ENCODE measurements around the gene PHYHD1.
"Not testable (repeated sequence)": the region's sequence is repeated elsewhere in the genome, so short reads cannot be mapped to it uniquely, and the experiment has no call there.

The PHYHD1 gene

GRCh38 chr9:128927731-128928411 is 7.1 kb downstream of the PHYHD1 start:
- DNase-seq = peak; percentile 76

- DNase-seq = no peak
Observed at GRCh38 chr9:128928624-128929023, 7.8 kb downstream of the PHYHD1 start.

GRCh38 chr9:128929560-128929959 is 8.8 kb downstream of the PHYHD1 start:
- no peak for DNase-seq

- no peak for DNase-seq
Observed at GRCh38 chr9:128933731-128934130, 12.9 kb downstream of the PHYHD1 start.

GRCh38 chr9:128936171-128936865 is 15.5 kb downstream of the PHYHD1 start:
- DNase-seq = no peak

- no peak for DNase-seq
Observed at GRCh38 chr9:128937310-128938165, 16.8 kb downstream of the PHYHD1 start.

GRCh38 chr9:128940271-128940921 is 19.6 kb downstream of the PHYHD1 start:
- DNase-seq = no peak

GRCh38 chr9:128940946-128941755 is 20.4 kb downstream of the PHYHD1 start:
- no peak for DNase-seq

GRCh38 chr9:128943832-128944620 is 23.2 kb downstream of the PHYHD1 start:
- DNase-seq = no peak

GRCh38 chr9:128944966-128945365 is 24.2 kb downstream of the PHYHD1 start:
- DNase-seq = not testable (repeated sequence)

GRCh38 chr9:128945798-128946501 is 25.2 kb downstream of the PHYHD1 start:
- no peak for DNase-seq

GRCh38 chr9:128946571-128947276 is 25.9 kb downstream of the PHYHD1 start:
- peak; percentile 58 for DNase-seq

- DNase-seq = no peak
Observed at GRCh38 chr9:128947277-128947526, 26.4 kb downstream of the PHYHD1 start.

- peak; percentile 97 for DNase-seq
Observed at GRCh38 chr9:128947527-128948301, 26.9 kb downstream of the PHYHD1 start, which contains the start of the genes DOLK and NUP188. TSS of gene DOLK (minus strand) at chr9:128947603. CDS start at chr9:128947303, 300 bp downstream. TSS of gene NUP188 (plus strand) at chr9:128947699. CDS start at chr9:128947720, 21 bp downstream.

GRCh38 chr9:128961403-128961802 is 40.6 kb downstream of the PHYHD1 start:
- not testable (repeated sequence) for DNase-seq

- no peak for DNase-seq
Observed at GRCh38 chr9:128969491-128969890, 48.7 kb downstream of the PHYHD1 start.

- DNase-seq = no peak
Observed at GRCh38 chr9:128972956-128973355, 52.2 kb downstream of the PHYHD1 start.

- no peak for DNase-seq
Observed at GRCh38 chr9:128979111-128979510, 58.3 kb downstream of the PHYHD1 start.

GRCh38 chr9:128983536-128983935 is 62.8 kb downstream of the PHYHD1 start:
- DNase-seq = no peak

Measured in NCI-H69 (cell line).